Amygdala (tissue), 56 donors: ENCODE data around the gene OVCA2.

Experiments
- DNase-seq, 56 donors: peaks; one replicate each; lab custom pipeline; 2025; lab: John Stamatoyannopoulos, UW

The OVCA2 gene

DNA sequence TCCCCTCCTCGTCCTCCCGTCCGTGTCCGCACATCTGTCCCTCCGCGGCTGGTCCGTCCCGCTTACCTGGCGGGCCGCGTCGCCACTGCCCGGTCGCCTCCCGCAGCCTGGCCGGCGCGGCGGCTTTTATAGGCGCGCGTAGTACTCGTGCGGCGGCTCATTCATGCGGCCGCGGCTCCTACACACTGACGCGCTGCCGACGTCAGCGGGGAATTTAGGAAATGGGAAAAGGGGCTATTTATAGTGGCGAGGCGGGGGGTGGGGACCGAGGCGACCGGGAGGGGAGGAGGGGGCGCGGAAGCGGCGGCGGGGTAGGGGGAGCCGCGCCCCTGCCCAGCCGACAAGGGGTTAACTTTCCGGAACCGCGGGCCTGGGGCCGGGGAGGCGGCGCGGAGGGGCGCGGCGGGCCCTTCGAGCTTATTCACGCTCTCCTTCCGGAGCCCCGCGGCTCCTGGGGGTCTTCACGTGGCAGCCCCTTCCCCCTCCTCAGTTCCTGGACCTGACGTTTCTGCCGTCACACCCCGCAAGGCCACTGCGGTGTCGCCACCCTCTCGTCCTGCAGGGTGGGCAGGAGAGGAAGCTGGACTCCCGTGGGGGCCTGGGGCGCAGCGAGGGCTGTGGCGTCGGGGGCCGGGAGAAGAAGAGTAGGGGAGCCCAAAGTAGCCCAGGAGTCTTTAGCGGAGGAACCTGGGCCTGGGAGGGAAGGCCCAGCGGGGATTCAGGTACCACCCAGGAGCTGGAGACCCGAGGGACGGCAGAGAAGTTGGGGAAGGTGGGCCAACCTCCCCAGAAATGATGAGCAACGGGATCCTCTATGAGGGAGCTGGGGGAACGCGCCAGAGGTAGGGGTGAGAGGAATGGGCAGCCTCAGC lies 9.5 kb downstream of the OVCA2 start:
- peak in 12 of 56 donors; percentile 18 to 73 (median 32) for DNase-seq

DNA sequence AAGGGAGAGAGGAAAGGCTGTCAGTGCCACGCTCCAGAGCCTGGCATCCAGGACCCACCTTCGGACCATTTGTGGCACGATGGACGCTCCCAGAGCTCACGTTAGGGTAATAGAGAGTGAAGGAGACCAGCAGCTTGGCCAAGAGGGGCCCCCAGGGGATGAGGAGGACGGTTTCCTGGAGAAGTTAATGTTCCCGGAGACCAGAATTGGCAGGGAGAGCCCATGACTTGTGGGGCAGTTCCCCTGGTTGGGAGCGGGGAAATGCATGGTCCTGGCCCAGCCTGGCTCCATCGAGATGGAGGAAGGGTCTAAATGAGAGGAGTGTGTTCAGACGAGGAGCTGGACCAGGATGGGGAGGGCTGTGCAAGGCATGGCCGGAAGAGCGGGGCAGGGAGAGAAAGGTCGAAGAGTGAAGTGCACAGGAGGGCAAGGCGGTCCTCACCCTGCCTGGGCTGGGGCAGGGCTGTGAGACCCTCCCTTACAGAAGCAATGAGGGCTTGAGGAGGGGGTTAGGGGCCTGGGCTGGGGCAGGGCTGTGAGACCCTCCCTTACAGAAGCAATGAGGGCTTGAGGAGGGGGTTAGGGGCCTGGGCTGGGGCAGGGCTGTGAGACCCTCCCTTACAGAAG lies 10.2 kb downstream of the OVCA2 start:
- DNase-seq, result no peak

DNA sequence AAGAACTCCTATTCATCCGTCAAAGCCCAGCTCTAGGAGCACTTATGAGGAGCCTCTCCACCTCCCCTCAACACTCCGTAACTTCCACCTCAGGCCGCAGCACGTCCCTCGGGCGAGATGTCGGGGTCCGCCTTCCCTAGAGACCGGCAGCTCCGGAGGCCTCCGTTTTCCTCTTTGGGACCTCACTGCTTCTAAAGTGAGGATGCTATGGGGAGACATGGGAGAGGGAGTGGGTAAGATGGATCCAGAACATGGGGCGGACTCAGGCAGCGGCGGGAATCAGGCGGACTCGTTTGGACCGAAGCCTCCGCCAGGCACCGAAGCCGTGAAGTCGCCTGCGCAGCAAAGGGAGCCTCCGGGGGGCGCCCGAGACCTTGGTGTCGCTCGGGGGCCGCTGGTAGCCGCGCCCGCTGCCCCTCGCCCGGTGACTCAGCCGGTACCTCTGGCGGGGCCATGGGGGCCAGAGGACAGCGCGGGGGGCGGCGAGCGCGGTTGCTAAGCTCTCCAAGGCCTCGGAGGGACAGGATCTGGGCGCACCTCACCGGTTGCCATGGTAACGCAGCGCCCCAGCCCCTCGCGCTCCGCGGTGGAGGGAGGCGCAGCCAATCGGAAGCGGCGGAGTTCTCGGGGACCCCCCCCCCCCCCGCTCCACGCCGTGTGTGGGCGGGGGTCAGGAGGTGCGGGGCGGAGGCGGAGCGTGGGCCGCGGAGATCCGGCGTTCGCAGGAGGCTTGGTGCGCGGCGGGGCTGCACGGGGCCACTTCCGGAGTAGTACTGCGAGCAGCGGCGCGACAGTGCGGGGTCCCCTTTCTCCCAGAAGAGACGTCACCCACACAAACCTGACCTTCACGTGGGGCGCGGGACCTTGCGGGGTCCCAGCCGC lies 11.8 kb downstream of the OVCA2 start:
- peak in 39 of 56 donors; percentile 28 to 76 (median 57) for DNase-seq

DNA sequence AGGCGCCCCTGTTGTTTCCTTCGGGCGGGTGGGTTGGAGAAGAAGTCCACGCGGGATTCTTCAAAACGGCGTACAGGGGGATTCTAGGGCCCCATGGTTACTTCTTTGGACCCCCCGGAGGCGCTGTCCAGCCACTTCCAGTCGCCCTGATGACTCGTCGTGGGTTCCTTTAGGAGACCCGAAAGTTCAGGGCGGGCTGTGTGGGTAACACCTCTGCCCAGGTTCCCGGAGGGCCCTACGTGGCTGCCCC lies 12.4 kb downstream of the OVCA2 start:
- peak in 4 of 56 donors; percentile 45 to 57 (median 52) for DNase-seq

DNA sequence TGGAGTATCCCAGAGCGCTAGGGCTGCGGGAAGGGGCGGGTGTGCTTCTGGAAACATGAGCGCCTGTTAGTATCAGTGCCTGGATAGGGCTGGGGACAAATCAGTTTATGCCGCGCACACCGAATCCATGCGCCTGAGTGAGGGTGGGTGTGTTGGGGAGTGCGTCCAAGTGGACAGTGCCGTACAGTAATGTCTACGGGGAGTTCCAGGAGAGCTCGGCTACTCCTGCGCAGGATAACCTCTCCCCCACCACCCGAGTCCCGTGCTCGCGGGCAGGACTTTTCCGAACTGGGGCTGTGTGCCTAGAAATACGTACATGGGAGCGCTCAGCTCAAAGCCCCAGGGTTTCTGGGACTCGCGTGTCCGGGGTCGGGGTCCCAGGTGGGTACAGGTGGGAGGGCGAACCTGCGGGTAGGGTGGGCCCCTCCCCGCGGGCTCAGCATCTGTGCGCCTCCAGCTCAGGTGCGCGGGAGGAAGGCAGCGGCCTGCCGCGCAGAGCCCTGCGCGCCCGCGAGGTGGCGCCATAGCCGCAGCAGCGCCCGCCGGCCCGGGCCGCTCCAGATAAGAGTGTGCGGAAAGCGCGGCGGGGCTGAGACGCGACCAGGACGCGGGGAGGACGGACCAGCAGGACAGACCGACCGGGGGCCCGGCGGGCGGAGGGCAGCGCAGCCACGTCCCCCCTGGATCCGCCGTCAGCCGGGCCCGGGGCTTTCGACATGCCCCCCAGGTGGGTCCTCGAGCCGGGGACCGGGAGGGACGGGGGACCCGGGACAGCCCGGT lies 12.9 kb downstream of the OVCA2 start, which contains the start of gene HIC1:
HIC1 (plus strand) TSS at position 592 of the 780 bp plus-strand sequence. CDS start 1,588 bp downstream, outside the sequence.
- peak in 31 of 56 donors; percentile 15 to 74 (median 45) for DNase-seq

- no peak for DNase-seq
Observed at GRCh38 chr17:2055292-2056205, 13.7 kb downstream of the OVCA2 start.

DNA sequence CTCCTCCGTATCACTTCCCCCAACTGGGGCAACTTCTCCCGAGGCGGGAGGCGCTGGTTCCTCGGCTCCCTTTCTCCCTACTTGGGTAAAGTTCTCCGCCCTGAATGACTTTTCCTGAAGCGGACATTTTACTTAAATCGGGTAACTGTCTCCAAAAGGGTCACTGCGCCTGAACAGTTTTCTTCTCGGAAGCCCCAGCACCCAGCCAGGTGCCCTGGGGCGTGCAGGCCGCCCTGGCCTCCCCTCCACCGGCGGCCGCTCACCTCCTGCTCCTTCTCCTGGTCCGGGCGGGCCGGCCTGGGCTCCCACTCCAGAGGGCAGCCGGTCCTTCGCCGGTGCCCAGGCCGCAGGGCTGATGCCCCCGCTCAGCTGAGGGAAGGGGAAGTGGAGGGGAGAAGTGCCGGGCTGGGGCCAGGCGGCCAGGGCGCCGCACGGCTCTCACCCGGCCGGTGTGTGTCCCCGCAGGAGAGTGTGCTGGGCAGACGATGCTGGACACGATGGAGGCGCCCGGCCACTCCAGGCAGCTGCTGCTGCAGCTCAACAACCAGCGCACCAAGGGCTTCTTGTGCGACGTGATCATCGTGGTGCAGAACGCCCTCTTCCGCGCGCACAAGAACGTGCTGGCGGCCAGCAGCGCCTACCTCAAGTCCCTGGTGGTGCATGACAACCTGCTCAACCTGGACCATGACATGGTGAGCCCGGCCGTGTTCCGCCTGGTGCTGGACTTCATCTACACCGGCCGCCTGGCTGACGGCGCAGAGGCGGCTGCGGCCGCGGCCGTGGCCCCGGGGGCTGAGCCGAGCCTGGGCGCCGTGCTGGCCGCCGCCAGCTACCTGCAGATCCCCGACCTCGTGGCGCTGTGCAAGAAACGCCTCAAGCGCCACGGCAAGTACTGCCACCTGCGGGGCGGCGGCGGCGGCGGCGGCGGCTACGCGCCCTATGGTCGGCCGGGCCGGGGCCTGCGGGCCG lies 14.7 kb downstream of the OVCA2 start:
- DNase-seq, result no peak

GRCh38 chr17:2057175-2057759 lies 15.4 kb downstream of the OVCA2 start:
- DNase-seq, result no peak

DNA sequence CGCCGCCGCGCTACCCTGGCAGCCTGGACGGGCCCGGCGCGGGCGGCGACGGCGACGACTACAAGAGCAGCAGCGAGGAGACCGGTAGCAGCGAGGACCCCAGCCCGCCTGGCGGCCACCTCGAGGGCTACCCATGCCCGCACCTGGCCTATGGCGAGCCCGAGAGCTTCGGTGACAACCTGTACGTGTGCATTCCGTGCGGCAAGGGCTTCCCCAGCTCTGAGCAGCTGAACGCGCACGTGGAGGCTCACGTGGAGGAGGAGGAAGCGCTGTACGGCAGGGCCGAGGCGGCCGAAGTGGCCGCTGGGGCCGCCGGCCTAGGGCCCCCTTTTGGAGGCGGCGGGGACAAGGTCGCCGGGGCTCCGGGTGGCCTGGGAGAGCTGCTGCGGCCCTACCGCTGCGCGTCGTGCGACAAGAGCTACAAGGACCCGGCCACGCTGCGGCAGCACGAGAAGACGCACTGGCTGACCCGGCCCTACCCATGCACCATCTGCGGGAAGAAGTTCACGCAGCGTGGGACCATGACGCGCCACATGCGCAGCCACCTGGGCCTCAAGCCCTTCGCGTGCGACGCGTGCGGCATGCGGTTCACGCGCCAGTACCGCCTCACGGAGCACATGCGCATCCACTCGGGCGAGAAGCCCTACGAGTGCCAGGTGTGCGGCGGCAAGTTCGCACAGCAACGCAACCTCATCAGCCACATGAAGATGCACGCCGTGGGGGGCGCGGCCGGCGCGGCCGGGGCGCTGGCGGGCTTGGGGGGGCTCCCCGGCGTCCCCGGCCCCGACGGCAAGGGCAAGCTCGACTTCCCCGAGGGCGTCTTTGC lies 16.2 kb downstream of the OVCA2 start:
- no peak for DNase-seq

DNA sequence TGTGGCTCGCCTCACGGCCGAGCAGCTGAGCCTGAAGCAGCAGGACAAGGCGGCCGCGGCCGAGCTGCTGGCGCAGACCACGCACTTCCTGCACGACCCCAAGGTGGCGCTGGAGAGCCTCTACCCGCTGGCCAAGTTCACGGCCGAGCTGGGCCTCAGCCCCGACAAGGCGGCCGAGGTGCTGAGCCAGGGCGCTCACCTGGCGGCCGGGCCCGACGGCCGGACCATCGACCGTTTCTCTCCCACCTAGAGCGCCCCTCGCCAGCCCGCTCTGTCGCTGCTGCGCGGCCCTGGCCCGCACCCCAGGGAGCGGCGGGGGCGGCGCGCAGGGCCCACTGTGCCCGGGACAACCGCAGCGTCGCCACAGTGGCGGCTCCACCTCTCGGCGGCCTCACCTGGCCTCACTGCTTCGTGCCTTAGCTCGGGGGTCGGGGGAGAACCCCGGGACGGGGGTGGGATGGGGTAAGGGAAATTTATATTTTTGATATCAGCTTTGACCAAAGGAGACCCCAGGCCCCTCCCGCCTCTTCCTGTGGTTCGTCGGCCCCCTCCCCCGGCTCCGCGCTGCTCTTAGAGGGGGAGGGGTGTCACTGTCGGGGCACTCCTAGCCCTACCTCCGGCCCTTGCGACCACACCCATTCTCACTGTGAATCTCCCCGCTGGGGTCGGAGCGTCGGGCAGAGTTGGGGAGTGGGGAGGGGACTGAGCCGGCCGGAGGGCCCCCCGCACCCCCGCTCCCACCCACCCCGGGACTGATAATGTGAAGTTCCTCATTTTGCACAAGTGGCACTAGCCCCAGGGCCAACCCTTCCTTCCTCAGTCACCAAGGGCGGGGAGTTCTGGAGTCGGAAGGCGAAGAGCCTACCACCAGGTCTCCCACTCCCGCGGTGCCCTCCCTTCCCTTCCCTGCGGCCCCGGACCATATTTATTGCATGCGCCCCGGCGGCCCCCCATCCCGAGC lies 17.0 kb downstream of the OVCA2 start:
- peak in 11 of 56 donors; percentile 7 to 63 (median 30) for DNase-seq

DNA sequence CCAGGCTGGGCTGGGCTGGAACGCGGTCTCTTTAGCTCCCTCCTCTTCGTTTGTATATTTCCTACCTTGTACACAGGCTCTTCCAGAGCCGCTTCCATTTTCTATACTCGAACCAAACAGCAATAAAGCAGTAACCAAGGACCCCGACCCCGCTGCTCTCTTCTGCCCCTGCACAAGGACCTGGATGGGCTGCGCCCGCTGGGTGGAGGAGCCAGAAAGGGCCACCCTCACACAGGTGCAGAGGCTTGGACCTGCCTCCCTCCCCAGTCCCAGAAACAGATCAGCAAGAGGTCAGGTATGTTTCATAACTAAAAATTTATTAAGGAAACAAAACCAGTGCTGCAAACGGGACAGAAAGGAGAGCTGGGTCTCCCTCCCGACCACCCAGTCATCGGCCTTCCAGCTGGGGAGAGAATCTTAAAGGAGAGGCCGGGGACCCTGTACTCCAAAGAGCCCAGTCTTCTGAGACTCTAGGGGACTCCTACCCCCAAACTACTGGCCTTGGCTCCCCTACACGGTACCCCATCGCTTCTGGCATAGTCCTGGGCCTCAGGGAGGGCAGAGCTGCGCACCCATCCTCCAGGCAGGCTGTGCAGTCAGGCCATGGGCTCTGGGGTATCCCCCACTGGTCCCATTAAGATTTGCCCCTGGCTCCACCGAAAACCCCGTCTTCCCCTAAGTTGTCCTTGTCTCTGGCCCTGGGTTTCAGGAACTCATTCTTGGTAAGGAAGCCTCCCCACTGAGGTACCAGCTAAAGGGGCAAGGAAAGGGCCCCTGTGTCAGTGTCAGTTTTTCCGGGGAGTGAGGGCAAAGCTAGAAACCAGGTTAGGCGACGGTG lies 17.9 kb downstream of the OVCA2 start:
- no peak for DNase-seq

DNA sequence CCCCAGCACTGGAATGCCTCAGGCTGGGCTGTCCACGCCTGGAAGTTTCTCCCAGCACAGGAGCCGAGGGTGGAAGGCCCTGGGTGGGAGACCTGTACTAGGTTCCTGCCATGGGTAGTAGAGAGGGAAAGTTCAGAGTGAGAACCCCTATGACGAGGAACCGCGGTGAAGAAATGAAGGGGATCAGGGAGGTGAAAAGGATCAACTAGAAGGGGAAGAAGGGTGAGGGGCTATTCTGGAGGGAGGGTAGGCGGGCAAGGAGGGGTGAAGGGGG lies 18.5 kb downstream of the OVCA2 start:
- DNase-seq, result no peak

DNA sequence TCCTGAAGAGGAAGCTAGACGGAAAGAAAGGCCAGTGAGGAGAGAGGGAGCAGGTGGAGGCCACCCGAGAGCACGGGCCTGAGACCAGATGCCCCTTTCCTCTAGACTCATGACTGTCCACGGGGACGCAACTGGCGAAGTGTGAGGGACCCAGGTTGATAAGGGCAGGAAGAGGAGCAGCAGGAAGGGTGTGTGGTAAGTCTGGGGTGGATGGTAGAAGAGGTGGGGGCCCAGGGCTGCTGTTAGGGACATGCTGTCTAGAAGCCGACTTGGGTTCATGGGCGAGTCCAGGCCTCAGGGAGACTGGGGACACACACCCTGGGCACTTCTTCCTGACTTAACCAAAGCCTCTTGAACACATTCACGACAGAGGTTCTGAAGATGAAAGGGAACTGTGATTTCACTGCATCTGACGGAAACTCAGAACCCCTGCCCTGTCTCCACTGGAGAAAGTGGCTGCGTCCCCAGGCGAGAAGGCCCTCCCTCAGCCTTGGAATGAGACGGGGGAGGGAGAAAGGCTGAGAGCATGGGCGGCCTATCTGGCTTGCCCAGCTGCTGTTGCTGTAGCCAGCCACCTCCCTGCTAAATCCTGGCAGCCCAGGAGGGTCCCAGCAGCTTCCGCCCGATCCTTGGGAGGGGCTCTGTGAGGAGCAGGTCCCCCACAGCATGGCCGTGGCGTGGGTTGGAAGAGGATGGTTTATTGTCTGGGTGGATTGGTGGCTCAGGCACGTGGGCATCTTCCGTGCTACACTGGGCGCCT lies 19.0 kb downstream of the OVCA2 start:
- DNase-seq, result no peak

- DNase-seq, result no peak
Observed at GRCh38 chr17:2061441-2061958, 19.7 kb downstream of the OVCA2 start.
